H1 (cell line): ENCODE results near the gene FOXF2. TPM values are rescaled to one million over a fixed set of nuclear protein-coding genes. Genes with fewer than 3 reads are reported as not detected.

Source experiments
- CREB1 ChIP-seq: IDR thresholded peaks from 2 replicates; pipeline ENCODE4 v1.6.1; 2012; ENCODE audit warnings: inconsistent platforms
- POU5F1 ChIP-seq: IDR thresholded peaks from 2 replicates; pipeline ENCODE4 v1.6.1; 2011; ENCODE audit warnings: low read depth, mild to moderate bottlenecking, low read length, moderate library complexity
- SIX5 ChIP-seq: IDR thresholded peaks from 2 replicates; pipeline ENCODE4 v1.6.1; 2011; ENCODE audit warnings: mild to moderate bottlenecking, low read depth, low read length
- SUZ12 ChIP-seq: fragments of 200-600 bp; sonication (generic); IDR thresholded peaks from 2 replicates; pipeline ENCODE4 v1.6.1; 2012; ENCODE audit warnings: mild to moderate bottlenecking, inconsistent platforms, low read length, moderate library complexity, mixed read lengths
- TAF7 ChIP-seq: optimal IDR thresholded peaks from 2 replicates; pipeline ENCODE3; 2011; ENCODE audit warnings: low read depth, mild to moderate bottlenecking, inconsistent platforms, low read length, moderate library complexity, borderline replicate concordance
- polyA plus RNA-seq, 7 experiments: library from polyadenylated mRNA; depleted of rRNA in 3 of 7; stranded (reverse) in 5 of 7; unstranded in 2 of 7; fragments of >200 nt in 5 of 7; fragments of 200-250 nt in 2 of 7; gene quantifications; 1 replicate in 5 of 7; 2 replicates in 1 of 7; 4 replicates in 1 of 7; pipeline versions ENCODE4 v1.2.1 to v1.2.3, GENCODE V29; 2011 to 2013; ENCODE audit warnings: missing spikeins in 2 of 7, mixed read lengths in 2 of 7
- total RNA-seq: library from RNA; stranded (reverse); fragmentation: NEBNext Ultra II Directional; extraction: Animal tissue kit (Norgen Biotek cat#: 25700); gene quantifications from 2 replicates; pipeline ENCODE4 v1.2.1, GENCODE V29; 2021
- TF ChIP-seq, protein P1 (sequence below): IDR thresholded peaks from 2 replicates; pipeline ENCODE4 v1.6.1; 2012; ENCODE audit warnings: inconsistent platforms

FOXF2 gene
- total and polyA plus RNA-seq, 2 of the 8 experiments (the other 6 are each of a cell fraction or from before 2014, with no cell fraction given) = 0.05 TPM; not detected in 1

DNA sequence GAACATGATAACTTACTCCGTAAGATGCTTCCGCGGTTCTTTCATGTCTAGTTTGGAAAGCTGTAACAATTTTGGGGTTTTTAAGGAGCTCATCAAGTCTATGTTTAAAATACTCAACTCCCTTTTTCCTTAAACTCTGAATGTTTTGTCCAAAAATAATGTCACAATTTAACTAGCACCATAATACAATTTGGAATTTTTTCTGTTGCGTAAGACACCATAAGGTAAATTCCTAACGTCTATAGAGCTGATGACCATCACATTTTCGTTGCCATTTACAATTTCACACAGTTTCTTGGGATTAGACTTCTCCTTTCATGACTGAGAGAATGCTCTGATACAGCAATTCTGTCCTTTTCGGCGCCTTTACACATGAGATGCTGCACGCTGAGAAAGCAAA, 26.7 kb upstream of the FOXF2 start (continued):
- TF ChIP-seq SIX5 = no peak
- TF ChIP-seq, protein P1, sequence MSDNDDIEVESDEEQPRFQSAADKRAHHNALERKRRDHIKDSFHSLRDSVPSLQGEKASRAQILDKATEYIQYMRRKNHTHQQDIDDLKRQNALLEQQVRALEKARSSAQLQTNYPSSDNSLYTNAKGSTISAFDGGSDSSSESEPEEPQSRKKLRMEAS = no peak
- TF ChIP-seq SUZ12 = no peak
- no peak for TF ChIP-seq TAF7
- TF ChIP-seq POU5F1 = no peak
- no peak for TF ChIP-seq CREB1
- TF ChIP-seq, all 59 proteins: peak for 0
